Uterus (tissue), 2 donors: ENCODE measurements around the gene KCNV2.

ENCODE experiments used
- CTCF ChIP-seq, 4 experiments: fragments of 200-600 bp in 2 of 4; fragments of 450-650 bp in 2 of 4; sonication (generic) in 2 of 4; IDR thresholded peaks; one replicate each; pipeline ENCODE4 v1.5.1; 2016 to 2019; ENCODE audit warnings: antibody characterized with exemption in 4 of 4, mild to moderate bottlenecking in 2 of 4, moderate library complexity in 1 of 4
- POLR2A ChIP-seq, 2 donors: fragments of 450-650 bp; IDR thresholded peaks; one replicate each; pipeline ENCODE4 v1.6.1; 2016; ENCODE audit warnings: antibody characterized with exemption in 2 of 2, mild to moderate bottlenecking in 1 of 2, moderate library complexity in 1 of 2

DNA sequence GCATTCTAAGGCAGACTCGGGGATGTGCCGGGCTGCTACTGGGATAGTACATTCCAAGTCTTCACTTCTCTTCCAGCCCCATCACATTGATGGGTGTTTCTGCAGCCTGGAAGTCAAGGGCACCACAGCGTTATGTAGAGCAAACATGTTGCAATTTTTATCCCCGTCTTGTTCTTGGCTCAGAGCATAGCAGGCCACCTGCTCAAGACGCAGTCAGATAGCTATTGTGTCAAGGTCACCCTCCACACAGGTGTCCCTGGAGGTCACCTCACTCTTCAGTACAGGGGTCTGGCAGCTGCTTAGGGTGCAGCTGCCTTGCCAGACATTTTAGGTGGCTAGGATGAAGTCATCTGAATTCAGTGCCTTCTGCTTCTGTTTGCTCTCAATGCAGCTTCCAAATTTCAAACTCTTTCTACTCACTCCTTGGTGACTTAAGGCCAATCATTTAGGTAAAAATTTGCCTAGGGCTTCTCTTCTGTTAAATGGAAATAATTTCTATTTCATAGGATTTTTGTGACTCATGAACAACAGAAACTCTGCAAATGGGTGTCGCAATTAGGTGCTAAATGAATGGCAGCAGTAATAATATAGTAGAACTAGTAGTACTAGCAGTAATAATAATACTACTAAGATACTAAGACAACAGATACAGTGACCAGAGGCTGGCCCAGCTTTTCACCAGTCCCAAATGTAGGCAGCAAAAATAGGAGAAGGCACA is 24.3 kb downstream of the KCNV2 start:
- TF ChIP-seq CTCF (IDR thresholded peaks at IDR 0.05): no peak
- no peak for TF ChIP-seq POLR2A (IDR thresholded peaks at IDR 0.05)
